Natural killer cell (primary cell): ENCODE data around the gene SDC3. TPM values are rescaled to one million over a fixed set of nuclear protein-coding genes. Genes with fewer than 3 reads are reported as not detected.

Source experiments
- ATAC-seq, 3 donors: fragments of 150-1000 bp in 2 of 3; fragments of 200-7000 bp in 1 of 3; cut with Tn5 transposase; 1 replicate in 1 of 3; 2 replicates in 2 of 3; pipeline ENCODE4 v1.10.0; 2021; ENCODE audit warnings: mild to moderate bottlenecking in 2 of 3, moderate library complexity in 2 of 3
- DNase-seq, 2 donors: peaks; one replicate each; pipeline versions ENCODE4 v3.0.0 to v3.0.0-alpha.2; 2013 to 2021; ENCODE audit warnings: mixed read lengths in 1 of 2
- H3K27ac ChIP-seq: one replicate; pipeline ENCODE4 v1.5.1; 2013; ENCODE audit warnings: mild to moderate bottlenecking, low read length
- H3K27me3 ChIP-seq: one replicate; pipeline ENCODE4 v1.6.1; 2013; ENCODE audit warnings: low read length; ENCODE audit not compliant: control insufficient read depth, insufficient read depth
- H3K36me3 ChIP-seq: one replicate; pipeline ENCODE4 v1.6.1; 2013; ENCODE audit warnings: low read length; ENCODE audit not compliant: control insufficient read depth, insufficient read depth
- H3K4me1 ChIP-seq: one replicate; pipeline ENCODE4 v1.6.1; 2013; ENCODE audit warnings: low read length; ENCODE audit not compliant: control insufficient read depth, insufficient read depth
- H3K4me3 ChIP-seq: one replicate; pipeline ENCODE4 v1.5.1; 2013; ENCODE audit warnings: low read length
- H3K9me3 ChIP-seq: one replicate; pipeline ENCODE4 v1.6.1; 2013; ENCODE audit warnings: low read length; ENCODE audit not compliant: control insufficient read depth, insufficient read depth
- H3K27ac Mint-ChIP-seq, 2 donors: one replicate each; pipeline ENCODE4 v1.8.0; 2022; ENCODE audit warnings: mild to moderate bottlenecking in 2 of 2, mixed read lengths in 2 of 2, moderate library complexity in 1 of 2
- H3K27me3 Mint-ChIP-seq, 2 donors: one replicate each; pipeline ENCODE4 v1.8.0; 2022; ENCODE audit warnings: low read depth in 2 of 2, mixed read lengths in 2 of 2
- H3K36me3 Mint-ChIP-seq: one replicate; pipeline ENCODE4 v1.8.0; 2022; ENCODE audit warnings: mixed read lengths
- H3K4me1 Mint-ChIP-seq, 2 donors: one replicate each; pipeline ENCODE4 v1.8.0; 2022; ENCODE audit warnings: mixed read lengths in 2 of 2
- H3K4me3 Mint-ChIP-seq: one replicate; pipeline ENCODE4 v1.8.0; 2022; ENCODE audit warnings: mild to moderate bottlenecking, moderate library complexity, mixed read lengths
- H3K9me3 Mint-ChIP-seq, 2 donors: one replicate each; pipeline ENCODE4 v1.8.0; 2022; ENCODE audit warnings: mixed read lengths in 2 of 2
- WGBS: methylation state at CpG from one replicate; pipeline ENCODE4 v1.1.7; 2013; ENCODE audit warnings: missing lambda C conversion rate; ENCODE audit not compliant: insufficient coverage; 5-methylcytosine and 5-hydroxymethylcytosine counted together
- intact Hi-C: fragments of 100-400 bp; cut with micrococcal nuclease; formaldehyde crosslinking; loops from one replicate; pipeline ENCODE4 v1.14.2; 2022
- total RNA-seq, 4 donors: library from RNA; stranded (reverse); fragments of 120-200 nt in 1 of 4; gene quantifications; one replicate each; pipeline versions ENCODE4 v1.2.3 to v1.2.4, GENCODE V29; 2013 to 2022
- TF ChIP-seq, protein P1 (sequence below): fragments of 200-600 bp; IDR thresholded peaks from one replicate; pipeline ENCODE4 v1.8.0; 2022; ENCODE audit warnings: antibody characterized with exemption

The SDC3 gene
- total RNA-seq, 3 donors from 2014 or later (not counting 1 experiment from before 2014, with no cell fraction given): 0.33 to 0.63 TPM; not detected in 1

DNA sequence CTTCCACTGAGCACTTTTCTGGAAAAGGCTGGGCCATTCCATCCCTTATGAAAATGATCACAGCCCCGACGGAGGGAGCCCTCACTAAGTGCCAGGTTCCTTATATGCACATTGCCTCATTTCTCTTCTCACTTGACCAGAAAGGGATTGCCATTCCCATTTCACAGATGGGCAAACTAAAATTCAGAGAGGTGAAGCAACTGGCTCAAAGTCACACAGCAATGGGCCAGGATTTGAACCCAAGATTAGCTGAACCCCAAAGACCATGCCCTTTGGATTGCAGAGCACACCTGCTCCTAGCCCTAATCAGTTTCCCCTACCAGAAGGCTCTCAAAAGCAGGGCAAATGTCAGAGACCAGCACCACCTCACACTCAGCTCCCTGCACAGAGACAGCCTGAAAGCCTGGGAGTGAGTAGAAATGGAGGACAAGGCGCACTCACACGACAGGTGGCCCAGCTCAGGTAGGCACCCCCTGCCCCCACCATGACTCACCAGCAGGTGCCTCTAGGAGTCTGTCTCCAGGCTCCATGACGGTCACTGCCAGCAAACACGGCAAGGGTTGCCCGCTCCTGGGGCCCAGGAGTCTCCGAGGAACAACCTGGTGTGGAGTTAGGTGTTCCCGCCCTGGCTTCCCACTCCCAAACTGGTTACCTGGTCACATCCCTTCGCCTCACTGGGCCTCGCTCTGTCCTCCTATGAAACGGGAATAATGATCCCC lies 21.7 kb downstream of the SDC3 start:
- peaks cover under 1% of the 10 kb centered on the region for H3K4me1 ChIP-seq
- peaks cover 35 to 36% of the 10 kb centered on the region in 2 donors for H3K27me3 Mint-ChIP-seq
- ATAC-seq (no peak), DNase-seq (no peak)
- no peak overlapping the region for H3K4me3 Mint-ChIP-seq
- H3K36me3 ChIP-seq: no peaks in the 10 kb centered on the region
- peaks cover 3% of the 10 kb centered on the region for H3K27me3 ChIP-seq
- intact Hi-C loops: no loop called here
- H3K36me3 Mint-ChIP-seq: no peaks in the 10 kb centered on the region
- TF ChIP-seq, protein P1, sequence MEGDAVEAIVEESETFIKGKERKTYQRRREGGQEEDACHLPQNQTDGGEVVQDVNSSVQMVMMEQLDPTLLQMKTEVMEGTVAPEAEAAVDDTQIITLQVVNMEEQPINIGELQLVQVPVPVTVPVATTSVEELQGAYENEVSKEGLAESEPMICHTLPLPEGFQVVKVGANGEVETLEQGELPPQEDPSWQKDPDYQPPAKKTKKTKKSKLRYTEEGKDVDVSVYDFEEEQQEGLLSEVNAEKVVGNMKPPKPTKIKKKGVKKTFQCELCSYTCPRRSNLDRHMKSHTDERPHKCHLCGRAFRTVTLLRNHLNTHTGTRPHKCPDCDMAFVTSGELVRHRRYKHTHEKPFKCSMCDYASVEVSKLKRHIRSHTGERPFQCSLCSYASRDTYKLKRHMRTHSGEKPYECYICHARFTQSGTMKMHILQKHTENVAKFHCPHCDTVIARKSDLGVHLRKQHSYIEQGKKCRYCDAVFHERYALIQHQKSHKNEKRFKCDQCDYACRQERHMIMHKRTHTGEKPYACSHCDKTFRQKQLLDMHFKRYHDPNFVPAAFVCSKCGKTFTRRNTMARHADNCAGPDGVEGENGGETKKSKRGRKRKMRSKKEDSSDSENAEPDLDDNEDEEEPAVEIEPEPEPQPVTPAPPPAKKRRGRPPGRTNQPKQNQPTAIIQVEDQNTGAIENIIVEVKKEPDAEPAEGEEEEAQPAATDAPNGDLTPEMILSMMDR: no peak
- no peak overlapping the region for H3K4me3 ChIP-seq
- H3K27ac Mint-ChIP-seq: no peak overlapping the region
- no peaks in the 10 kb centered on the region for H3K4me1 Mint-ChIP-seq
- H3K9me3 Mint-ChIP-seq: no peaks in the 10 kb centered on the region
- H3K27ac ChIP-seq: no peak overlapping the region
- no peaks in the 10 kb centered on the region for H3K9me3 ChIP-seq
- WGBS: 90% methylated on average over 12 of the region's 12 CpGs

DNA sequence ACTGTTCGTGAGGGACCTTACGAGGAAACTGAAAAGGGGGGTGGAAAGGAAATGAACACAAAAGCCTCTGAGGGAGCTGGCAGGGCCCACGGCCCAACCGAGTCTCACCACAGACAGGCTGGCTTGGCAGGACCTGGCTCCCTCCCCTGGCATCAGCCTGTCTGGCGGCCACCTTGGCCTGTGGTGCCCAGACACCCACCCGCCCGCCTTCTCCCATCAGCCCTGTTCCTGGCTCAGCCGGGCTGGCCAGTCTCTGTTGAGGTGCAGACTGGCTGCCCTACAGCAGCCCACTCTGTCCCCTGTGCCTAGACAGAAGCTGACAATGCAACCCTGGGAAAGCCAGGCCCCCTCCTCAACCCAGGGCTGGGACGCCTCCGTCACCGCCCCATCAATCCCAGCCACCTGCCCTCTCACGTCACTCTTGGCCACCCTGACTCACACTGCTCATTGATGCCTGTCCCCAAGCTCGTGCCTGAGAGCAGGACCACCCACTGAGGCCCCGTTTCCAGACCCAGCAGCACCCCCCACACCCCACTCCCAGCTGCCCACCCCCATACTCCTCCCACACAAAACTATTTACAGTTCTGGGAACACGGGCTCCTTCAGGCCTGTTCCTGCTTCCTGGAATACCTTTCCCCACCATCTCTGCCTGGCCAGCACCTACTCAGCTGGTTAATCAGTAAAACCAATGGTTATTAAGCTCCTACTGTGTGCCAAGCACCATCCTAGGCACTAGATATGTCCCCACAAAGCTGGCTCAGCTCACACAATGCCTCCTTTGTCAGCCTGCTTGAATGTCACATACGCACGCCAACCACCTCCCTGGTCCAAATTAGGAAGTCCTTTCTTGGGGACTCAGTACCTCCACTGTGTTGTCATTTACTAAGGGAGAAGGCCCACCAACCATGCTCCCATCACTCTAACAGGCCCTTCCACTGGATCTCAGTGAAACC lies 22.7 kb downstream of the SDC3 start:
- Histone ChIP-seq H3K27me3 (peaks cover 3% of the 10 kb centered on the region), H3K27ac (no peak overlapping the region), H3K36me3 (no peaks in the 10 kb centered on the region), H3K4me1 (no peaks in the 10 kb centered on the region), H3K9me3 (no peaks in the 10 kb centered on the region), H3K4me3 (no peak overlapping the region)
- Mint-ChIP-seq H3K27ac (no peak overlapping the region), H3K4me3 (no peak overlapping the region), H3K4me1 (no peaks in the 10 kb centered on the region), H3K36me3 (no peaks in the 10 kb centered on the region), H3K27me3 (peaks cover 35 to 42% of the 10 kb centered on the region in 2 donors), H3K9me3 (no peaks in the 10 kb centered on the region)
- intact Hi-C loops: no loop called here
- TF ChIP-seq, protein P1: no peak
- no peak for ATAC-seq
- 49% methylated on average over 17 of the region's 17 CpGs for WGBS
- no peak for DNase-seq

DNA sequence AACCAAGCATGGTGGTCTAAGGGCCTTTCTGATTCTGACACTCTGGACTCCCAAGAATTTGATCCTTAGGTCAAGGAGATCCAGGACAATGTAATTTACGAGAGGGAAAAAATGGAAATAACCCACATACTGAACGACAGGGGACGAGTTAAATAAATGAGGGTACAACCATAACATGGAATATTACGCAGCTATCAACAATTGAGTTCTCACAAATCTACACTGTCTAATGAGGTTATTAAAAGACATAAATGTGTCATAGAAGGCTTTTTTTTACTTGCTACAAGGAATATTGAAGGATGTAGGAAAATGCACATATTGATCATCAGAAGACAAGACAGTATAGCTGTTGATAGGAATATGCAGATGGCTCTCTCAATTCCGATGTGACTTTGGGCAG lies 23.8 kb downstream of the SDC3 start:
- Mint-ChIP-seq H3K36me3 (no peaks in the 10 kb centered on the region), H3K4me1 (no peaks in the 10 kb centered on the region), H3K9me3 (no peaks in the 10 kb centered on the region), H3K27ac (no peak overlapping the region), H3K4me3 (no peak overlapping the region), H3K27me3 (peaks cover 37 to 44% of the 10 kb centered on the region in 2 donors)
- ATAC-seq (no peak), DNase-seq (no peak)
- Histone ChIP-seq H3K27me3 (peaks cover 3% of the 10 kb centered on the region), H3K4me1 (no peaks in the 10 kb centered on the region), H3K9me3 (no peaks in the 10 kb centered on the region), H3K27ac (no peak overlapping the region), H3K36me3 (no peaks in the 10 kb centered on the region), H3K4me3 (no peak overlapping the region)
- TF ChIP-seq, protein P1: no peak
- intact Hi-C loops: no loop called here
- WGBS: 93% methylated on average over 4 of the region's 5 CpGs
